Breast epithelium (tissue), 4 donors: Measurements from ENCODE around the gene UST. TPM values are rescaled to one million over a fixed set of nuclear protein-coding genes. Genes with fewer than 3 reads are reported as not detected.

Experiments
- DNase-seq, 2 donors: peaks; one replicate each; pipeline ENCODE4 v3.0.0-alpha.2; 2019; ENCODE audit warnings: low spot score in 2 of 2
- H3K27ac ChIP-seq, 2 donors: fragments of 200-600 bp; sonication (generic) in 1 of 2; one replicate each; pipeline ENCODE4 v1.5.1; 2016 to 2019; ENCODE audit warnings: mild to moderate bottlenecking in 1 of 2
- H3K27me3 ChIP-seq, 2 donors: fragments of 200-600 bp; sonication (generic) in 1 of 2; one replicate each; pipeline versions ENCODE4 v1.5.1 to v1.6.0; 2017 to 2019; ENCODE audit warnings: control low read depth in 1 of 2, mild to moderate bottlenecking in 1 of 2
- H3K36me3 ChIP-seq: fragments of 200-600 bp; one replicate; pipeline ENCODE4 v1.5.1; 2019
- H3K4me1 ChIP-seq, 2 donors: fragments of 200-600 bp; sonication (generic); one replicate each; pipeline ENCODE4 v1.5.1; 2016 to 2019; ENCODE audit warnings: control low read depth in 1 of 2
- H3K4me3 ChIP-seq, 3 donors: fragments of 200-600 bp; sonication (generic); 1 replicate in 2 of 3; 2 replicates in 1 of 3; pipeline ENCODE4 v1.5.1; 2016 to 2019; ENCODE audit warnings: mild to moderate bottlenecking in 3 of 3, moderate library complexity in 2 of 3
- H3K9me3 ChIP-seq, 2 donors: fragments of 200-600 bp; sonication (generic) in 1 of 2; one replicate each; pipeline ENCODE4 v1.5.1; 2016 to 2019; ENCODE audit warnings: control low read depth in 1 of 2
- CTCF ChIP-seq, 3 donors: fragments of 450-650 bp; IDR thresholded peaks; one replicate each; pipeline ENCODE4 v1.5.1; 2016 to 2017; ENCODE audit warnings: antibody characterized with exemption in 3 of 3, mild to moderate bottlenecking in 3 of 3, moderate library complexity in 3 of 3
- POLR2A ChIP-seq: fragments of 450-650 bp; IDR thresholded peaks from one replicate; pipeline ENCODE4 v1.6.1; 2016; ENCODE audit warnings: antibody characterized with exemption, mild to moderate bottlenecking, moderate library complexity
- POLR2AphosphoS5 ChIP-seq, 3 donors: sonication (generic); formaldehyde crosslinking; IDR thresholded peaks; one replicate each; pipeline ENCODE4 v1.6.1; 2017; ENCODE audit warnings: antibody characterized with exemption in 3 of 3
- intact Hi-C: fragments of 100-400 bp; cut with DNase I; formaldehyde crosslinking; loops from one replicate; pipeline ENCODE4 v1.15.1; 2023; ENCODE audit warnings: low total_unique reads
- total RNA-seq, 3 donors: library from RNA; depleted of rRNA; stranded (reverse); fragments of >200 nt; gene quantifications; one replicate each; pipeline ENCODE4 v1.1.0, GENCODE V29; 2016

UST gene
- total RNA-seq, 3 donors from 2014 or later: 10.5 to 28.8 (median 13.2) TPM

- no peak overlapping the region for H3K4me3 ChIP-seq
- TF ChIP-seq CTCF (IDR thresholded peaks at IDR 0.05) (no peak), POLR2AphosphoS5 (IDR thresholded peaks at IDR 0.05) (no peak), POLR2A (no peak)
- H3K27me3 ChIP-seq: no peaks in the 10 kb centered on the region
- DNase-seq: no peak
- no peak overlapping the region for H3K27ac ChIP-seq
- H3K36me3 ChIP-seq: no peaks in the 10 kb centered on the region
- intact Hi-C loops: no loop called here
- H3K4me1 ChIP-seq: no peaks in the 10 kb centered on the region
- H3K9me3 ChIP-seq: no peaks in the 10 kb centered on the region
These were observed 328.0 kb downstream of the UST start for GRCh38 chr6:149074832-149075258.

GRCh38 chr6:149075616-149076354, 329.0 kb downstream of the UST start:
- Histone ChIP-seq H3K36me3 (no peaks in the 10 kb centered on the region), H3K4me3 (no peak overlapping the region), H3K4me1 (no peaks in the 10 kb centered on the region), H3K27ac (peak overlapping the region in 1 of 2 donors; percentile 26), H3K9me3 (no peaks in the 10 kb centered on the region), H3K27me3 (no peaks in the 10 kb centered on the region)
- no peak for DNase-seq
- intact Hi-C loops: no loop called here
- no peak for TF ChIP-seq CTCF (IDR thresholded peaks at IDR 0.05)
- no peak for TF ChIP-seq POLR2AphosphoS5 (IDR thresholded peaks at IDR 0.05)
- no peak for TF ChIP-seq POLR2A

GRCh38 chr6:149076355-149076734, 329.5 kb downstream of the UST start:
- DNase-seq: no peak
- Histone ChIP-seq H3K27ac (no peak overlapping the region), H3K4me3 (no peak overlapping the region), H3K4me1 (no peaks in the 10 kb centered on the region), H3K36me3 (no peaks in the 10 kb centered on the region), H3K9me3 (no peaks in the 10 kb centered on the region), H3K27me3 (no peaks in the 10 kb centered on the region)
- TF ChIP-seq POLR2A: no peak
- no peak for TF ChIP-seq CTCF (IDR thresholded peaks at IDR 0.05)
- TF ChIP-seq POLR2AphosphoS5 (IDR thresholded peaks at IDR 0.05): no peak
- intact Hi-C loops: no loop called here

GRCh38 chr6:149077208-149077607, 330.4 kb downstream of the UST start:
- H3K4me1 ChIP-seq: no peaks in the 10 kb centered on the region
- intact Hi-C loops: no loop called here
- H3K27me3 ChIP-seq: no peaks in the 10 kb centered on the region
- no peak for DNase-seq
- no peak for TF ChIP-seq CTCF (IDR thresholded peaks at IDR 0.05)
- TF ChIP-seq POLR2A: no peak
- no peaks in the 10 kb centered on the region for H3K36me3 ChIP-seq
- H3K4me3 ChIP-seq: no peak overlapping the region
- H3K9me3 ChIP-seq: no peaks in the 10 kb centered on the region
- no peak overlapping the region for H3K27ac ChIP-seq

GRCh38 chr6:149078211-149078782, 331.5 kb downstream of the UST start:
- Histone ChIP-seq H3K27ac (no peak overlapping the region), H3K4me3 (no peak overlapping the region), H3K27me3 (no peaks in the 10 kb centered on the region), H3K36me3 (no peaks in the 10 kb centered on the region), H3K9me3 (no peaks in the 10 kb centered on the region), H3K4me1 (no peaks in the 10 kb centered on the region)
- TF ChIP-seq POLR2A (no peak), POLR2AphosphoS5 (IDR thresholded peaks at IDR 0.05) (no peak), CTCF (IDR thresholded peaks at IDR 0.05) (no peak)
- intact Hi-C loops: no loop called here
- no peak for DNase-seq
